Adrenal gland (tissue), 12 donors: Measurements from ENCODE around the gene NRAS. TPM values are rescaled to one million over a fixed set of nuclear protein-coding genes. Genes with fewer than 3 reads are reported as not detected.

Experiments
- DNase-seq, 7 donors: peaks; one replicate each; pipeline ENCODE4 v3.0.0-alpha.2; 2019 to 2020
- H3K27ac ChIP-seq, 5 donors: fragments of 200-600 bp; sonication (generic) in 4 of 5; 1 replicate in 3 of 5; 2 replicates in 2 of 5; pipeline versions ENCODE4 v1.5.1 to v1.8.0; 2016 to 2020; ENCODE audit warnings: mild to moderate bottlenecking in 1 of 5
- H3K27me3 ChIP-seq: fragments of 200-600 bp; 2 replicates; pipeline ENCODE4 v1.8.0; 2021
- H3K36me3 ChIP-seq, 2 donors: fragments of 200-600 bp; replicated peaks in 1 of 2; 1 replicate in 1 of 2; 2 replicates in 1 of 2; pipeline versions ENCODE4 v1.5.1 to v1.8.0; 2018 to 2022
- H3K4me1 ChIP-seq, 2 donors: fragments of 200-600 bp; replicated peaks in 1 of 2; 1 replicate in 1 of 2; 2 replicates in 1 of 2; pipeline versions ENCODE4 v1.5.1 to v1.8.0; 2018 to 2021
- H3K4me3 ChIP-seq, 4 donors: fragments of 200-600 bp; sonication (generic) in 3 of 4; one replicate each; pipeline ENCODE4 v1.5.1; 2016 to 2018
- H3K9me3 ChIP-seq, 3 donors: fragments of 200-600 bp; sonication (generic) in 1 of 3; replicated peaks in 1 of 3; 1 replicate in 2 of 3; 2 replicates in 1 of 3; pipeline versions ENCODE4 v1.5.1 to v1.8.0; 2016 to 2021
- POLR2A ChIP-seq, 2 donors: fragments of 450-650 bp; IDR thresholded peaks; one replicate each; pipeline ENCODE4 v1.6.1; 2017; ENCODE audit warnings: antibody characterized with exemption in 2 of 2, mild to moderate bottlenecking in 2 of 2, moderate library complexity in 1 of 2
- WGBS, 4 donors: extraction: QIAGEN DNeasy Blood & Tissue Kit in 2 of 4; methylation state at CpG; one replicate each; pipeline versions ENCODE4 v1.1.5 to v1.1.7; 2013 to 2017; 5-methylcytosine and 5-hydroxymethylcytosine counted together
- intact Hi-C, 2 donors: fragments of 100-400 bp; cut with DNase I; formaldehyde crosslinking; loops; one replicate each; pipeline versions ENCODE4 v1.14.1 to v1.15.0; 2022 to 2023
- polyA plus RNA-seq, 3 donors: library from polyadenylated mRNA; stranded (reverse); fragments of 200-250 nt in 2 of 3; fragments of 350-450 nt in 1 of 3; fragmentation: Illumina TruSeq in 1 of 3; extraction: RNeasy Lipid Tissue Mini Kit (QIAGEN cat#74804) in 1 of 3; gene quantifications; one replicate each; pipeline ENCODE4 v1.2.3, GENCODE V29; 2013 to 2014
- small RNA-seq, 2 donors: library from RNA; depleted of rRNA; stranded (forward); fragments of <200 nt; gene quantifications; one replicate each; pipeline ENCODE3, GENCODE V24; 2016
- total RNA-seq, 9 donors: library from RNA; depleted of rRNA in 4 of 9; stranded (reverse); fragments of >200 nt in 4 of 9; fragments of 120-200 nt in 1 of 9; fragmentation: NEBNext Ultra II Directional in 1 of 9; extraction: Animal tissue kit (Norgen Biotek cat#: 25700) in 1 of 9; gene quantifications; one replicate each; pipeline versions ENCODE4 v1.1.0 to v1.2.4, GENCODE V29; 2013 to 2023
- TF ChIP-seq, protein P1 (sequence below), 6 experiments: fragments of 450-650 bp in 4 of 6; fragments of 200-600 bp in 2 of 6; sonication (generic) in 1 of 6; IDR thresholded peaks; 1 replicate in 5 of 6; 2 replicates in 1 of 6; pipeline versions ENCODE4 v1.5.1 to v1.8.0; 2016 to 2021; ENCODE audit warnings: antibody characterized with exemption in 6 of 6, mild to moderate bottlenecking in 2 of 6, moderate library complexity in 1 of 6
- donor health status: healthy with polysubstance abuse.
- donor health status: Bipolar disorder and iron deficiency.
- donor health status: DM: yes; HTN: yes; CAD: no.
- donor health status: DM: no; HTN: no; CAD: no.
- donor health status: DM: no; HTN: no; CAD: no.
- donor health status: DM: yes; HTN: yes; CAD: no.

The NRAS gene
- total and polyA plus RNA-seq, 12 donors: 5.8 to 46.6 (median 18.7) TPM

DNA sequence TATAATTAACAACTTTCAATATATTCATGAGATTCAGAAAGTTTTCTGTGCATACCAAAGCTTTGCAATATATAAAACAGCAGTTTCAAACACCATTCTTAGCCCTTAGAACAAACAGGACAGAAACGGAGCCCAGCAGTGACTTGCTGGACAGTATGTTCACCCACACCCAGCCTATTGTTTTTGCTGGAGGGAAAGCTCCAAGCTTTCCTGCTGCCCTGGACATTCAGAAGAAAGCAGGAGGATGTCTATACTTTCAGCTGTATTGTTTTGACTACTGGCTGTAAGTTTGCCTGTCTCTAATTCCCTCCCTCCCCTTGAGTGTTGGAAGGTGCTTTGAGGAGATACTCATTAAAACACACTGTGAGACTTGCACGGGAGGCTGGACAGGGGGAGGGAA, 56.3 kb downstream of the NRAS start:
- 34 to 52% (median 48%) methylated on average over 2 of the region's 2 CpGs for WGBS, 4 donors
- TF ChIP-seq, protein P1, sequence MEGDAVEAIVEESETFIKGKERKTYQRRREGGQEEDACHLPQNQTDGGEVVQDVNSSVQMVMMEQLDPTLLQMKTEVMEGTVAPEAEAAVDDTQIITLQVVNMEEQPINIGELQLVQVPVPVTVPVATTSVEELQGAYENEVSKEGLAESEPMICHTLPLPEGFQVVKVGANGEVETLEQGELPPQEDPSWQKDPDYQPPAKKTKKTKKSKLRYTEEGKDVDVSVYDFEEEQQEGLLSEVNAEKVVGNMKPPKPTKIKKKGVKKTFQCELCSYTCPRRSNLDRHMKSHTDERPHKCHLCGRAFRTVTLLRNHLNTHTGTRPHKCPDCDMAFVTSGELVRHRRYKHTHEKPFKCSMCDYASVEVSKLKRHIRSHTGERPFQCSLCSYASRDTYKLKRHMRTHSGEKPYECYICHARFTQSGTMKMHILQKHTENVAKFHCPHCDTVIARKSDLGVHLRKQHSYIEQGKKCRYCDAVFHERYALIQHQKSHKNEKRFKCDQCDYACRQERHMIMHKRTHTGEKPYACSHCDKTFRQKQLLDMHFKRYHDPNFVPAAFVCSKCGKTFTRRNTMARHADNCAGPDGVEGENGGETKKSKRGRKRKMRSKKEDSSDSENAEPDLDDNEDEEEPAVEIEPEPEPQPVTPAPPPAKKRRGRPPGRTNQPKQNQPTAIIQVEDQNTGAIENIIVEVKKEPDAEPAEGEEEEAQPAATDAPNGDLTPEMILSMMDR (IDR thresholded peaks at IDR 0.05): no peak
- TF ChIP-seq POLR2A (IDR thresholded peaks at IDR 0.05): no peak
- Histone ChIP-seq H3K4me1 (no peaks in the 10 kb centered on the region), H3K4me3 (no peak overlapping the region), H3K36me3 (no peaks in the 10 kb centered on the region), H3K27ac (no peak overlapping the region), H3K27me3 (no peaks in the 10 kb centered on the region), H3K9me3 (no peaks in the 10 kb centered on the region)
- intact Hi-C loops: no loop called here
- no peak for DNase-seq

Small RNA genes within 50 kb of the gene (small RNA-seq; reads per million reads assigned to genes)
- gene RN7SL432P: 0 reads per million in 2 donors
- 0 reads per million in 2 donors for gene RNY1P13

Other genes with a start within 250 kb of the NRAS start
- 10 to 100 TPM; 18.2 to 49.0 (median 27.1) TPM for gene TRIM33, start 205.6 kb downstream of the NRAS start, total RNA-seq
- gene TRIM33, start 205.6 kb downstream of the NRAS start, polyA plus RNA-seq: 10 to 100 TPM; 13.8 to 28.3 (median 27.0) TPM
- gene BCAS2, start 135.2 kb downstream of the NRAS start, total RNA-seq: 10 to 100 TPM; 15.5 to 65.6 (median 34.9) TPM
- 10 to 100 TPM; 17.8 to 83.5 (median 21.0) TPM for gene BCAS2, start 135.2 kb downstream of the NRAS start, polyA plus RNA-seq
- 1 to 10 TPM in 8 of 9 donors, under 1 TPM in 1; 0.91 to 4.2 (median 2.2) TPM for gene DENND2C, start 46.7 kb downstream of the NRAS start, total RNA-seq
- gene DENND2C, start 46.7 kb downstream of the NRAS start, polyA plus RNA-seq: 1 to 10 TPM; 1.4 TPM
- not detected for gene AMPD1, start 21.2 kb downstream of the NRAS start, total RNA-seq
- under 1 TPM in 2 of 3 donors, not detected in 1; 0.24 to 0.29 TPM for gene AMPD1, start 21.2 kb downstream of the NRAS start, polyA plus RNA-seq
- 100 to 1,000 TPM; 289 to 775 (median 477) TPM for gene CSDE1, start 41.2 kb upstream of the NRAS start, total RNA-seq
- 100 to 1,000 TPM in 2 of 3 donors, 10 to 100 TPM in 1; 75.6 to 376 (median 104) TPM for gene CSDE1, start 41.2 kb upstream of the NRAS start, polyA plus RNA-seq
- gene SIKE1, start 63.9 kb upstream of the NRAS start, total RNA-seq: 10 to 100 TPM; 20.6 to 91.2 (median 36.5) TPM
- 10 to 100 TPM in 2 of 3 donors, 1 to 10 TPM in 1; 9.9 to 23.2 (median 11.6) TPM for gene SIKE1, start 63.9 kb upstream of the NRAS start, polyA plus RNA-seq
- gene SYCP1, start 138.1 kb upstream of the NRAS start, total RNA-seq: under 1 TPM in 1 of 9 donors, not detected in 8; 0.22 TPM
- gene SYCP1, start 138.1 kb upstream of the NRAS start, polyA plus RNA-seq: under 1 TPM in 1 of 3 donors, not detected in 2; 0.07 TPM